SK-N-SH treated with all-trans-retinoic acid at 6 μM for 48 hours (cell line): ENCODE measurements around the gene APRT.

ENCODE experiments used
- ATAC-seq: fragments of 200-7000 bp; cut with Tn5 transposase; 3 replicates; pipeline ENCODE4 v1.9.1; 2020; ENCODE audit warnings: mild to moderate bottlenecking, moderate library complexity
- ARNTL ChIP-seq: fragments of 450-650 bp; formaldehyde crosslinking; IDR thresholded peaks from 2 replicates; pipeline ENCODE4 v1.5.0; 2020; ENCODE audit warnings: low read depth, mild to moderate bottlenecking, moderate library complexity, borderline replicate concordance
- CREB5 ChIP-seq: fragments of 250-450 bp; sonication (Bioruptor Pico); IDR thresholded peaks from 2 replicates; pipeline ENCODE4 v1.5.1; 2020; ENCODE audit warnings: low read depth, mild to moderate bottlenecking, moderate library complexity
- CSDC2 ChIP-seq: fragments of 250-450 bp; sonication (Bioruptor Pico); IDR thresholded peaks from 2 replicates; pipeline ENCODE4 v1.5.0; 2020; ENCODE audit warnings: mild to moderate bottlenecking, moderate library complexity
- CSRNP3 ChIP-seq: fragments of 250-450 bp; sonication (Bioruptor Pico); IDR thresholded peaks from 2 replicates; pipeline ENCODE4 v1.5.1; 2021; ENCODE audit warnings: mild to moderate bottlenecking, moderate library complexity
- ESRRG ChIP-seq: fragments of 250-450 bp; sonication (Bioruptor Pico); IDR thresholded peaks from 2 replicates; pipeline ENCODE4 v1.6.1; 2021; ENCODE audit warnings: mild to moderate bottlenecking
- GLIS3 ChIP-seq: fragments of 250-450 bp; sonication (Bioruptor Pico); IDR thresholded peaks from 2 replicates; pipeline ENCODE4 v1.5.0; 2020; ENCODE audit warnings: mild to moderate bottlenecking, moderate library complexity
- PATZ1 ChIP-seq: fragments of 250-450 bp; sonication (Bioruptor Pico); IDR thresholded peaks from 2 replicates; pipeline ENCODE4 v1.8.0; 2020; ENCODE audit warnings: mild to moderate bottlenecking, moderate library complexity, borderline replicate concordance
- POU6F1 ChIP-seq: fragments of 250-450 bp; sonication (Bioruptor Pico); IDR thresholded peaks from 2 replicates; pipeline ENCODE4 v1.8.0; 2021; ENCODE audit warnings: low read depth, mild to moderate bottlenecking, moderate library complexity, borderline replicate concordance
- RARB ChIP-seq: fragments of 250-450 bp; sonication (Bioruptor Pico); IDR thresholded peaks from 2 replicates; pipeline ENCODE4 v1.8.0; 2021; ENCODE audit warnings: mild to moderate bottlenecking, moderate library complexity
- SNAI2 ChIP-seq: fragments of 250-450 bp; sonication (Bioruptor Pico); IDR thresholded peaks from 2 replicates; pipeline ENCODE4 v1.5.0; 2020; ENCODE audit warnings: mild to moderate bottlenecking, moderate library complexity
- TCF4 ChIP-seq: fragments of 250-450 bp; sonication (Bioruptor Pico); IDR thresholded peaks from 2 replicates; pipeline ENCODE4 v1.8.0; 2021; ENCODE audit warnings: mild to moderate bottlenecking, moderate library complexity, borderline replicate concordance
- TOX ChIP-seq: fragments of 250-450 bp; sonication (Bioruptor Pico); IDR thresholded peaks from 2 replicates; pipeline ENCODE4 v1.8.0; 2021; ENCODE audit warnings: mild to moderate bottlenecking, moderate library complexity, borderline replicate concordance
- TSHZ2 ChIP-seq: fragments of 250-450 bp; sonication (Bioruptor Pico); IDR thresholded peaks from 2 replicates; pipeline ENCODE4 v1.5.0; 2020; ENCODE audit warnings: mild to moderate bottlenecking, moderate library complexity
- ZFP3 ChIP-seq: fragments of 250-450 bp; sonication (Bioruptor Pico); IDR thresholded peaks from 2 replicates; pipeline ENCODE4 v1.5.0; 2020; ENCODE audit warnings: mild to moderate bottlenecking, moderate library complexity
- ZFP30 ChIP-seq: fragments of 450-650 bp; formaldehyde crosslinking; IDR thresholded peaks from 2 replicates; pipeline ENCODE4 v1.5.0; 2022; ENCODE audit warnings: mild to moderate bottlenecking, moderate library complexity
- ZNF565 ChIP-seq: fragments of 450-650 bp; formaldehyde crosslinking; conservative IDR thresholded peaks from 2 replicates; pipeline ENCODE4 v1.5.0; 2020; ENCODE audit warnings: low read depth, mild to moderate bottlenecking, moderate library complexity
- ZNF70 ChIP-seq: fragments of 450-650 bp; formaldehyde crosslinking; IDR thresholded peaks from 2 replicates; pipeline ENCODE4 v1.5.0; 2020; ENCODE audit warnings: mild to moderate bottlenecking, moderate library complexity

APRT gene

GRCh38 chr16:88775825-88776224 is 35.9 kb downstream of the APRT start (continued):
- TF ChIP-seq ARNTL: no peak
- TF ChIP-seq GLIS3 (CRISPR knock-in tag): no peak

- TF ChIP-seq POU6F1 (CRISPR knock-in tag) (no peak), TCF4 (CRISPR knock-in tag) (no peak), CREB5 (CRISPR knock-in tag) (no peak), SNAI2 (CRISPR knock-in tag) (no peak), TOX (CRISPR knock-in tag) (no peak), ESRRG (CRISPR knock-in tag) (no peak), ARNTL (no peak), ZFP3 (CRISPR knock-in tag) (no peak), RARB (CRISPR knock-in tag) (no peak), TSHZ2 (CRISPR knock-in tag) (no peak), CSDC2 (no peak), ZFP30 (CRISPR knock-in tag) (no peak), ZNF70 (CRISPR knock-in tag) (no peak), ZNF565 (CRISPR knock-in tag) (no peak)
- TF ChIP-seq, all 23 proteins: peak for 0
- ATAC-seq: no peak
Measured at GRCh38 chr16:88774544-88775393, 37.0 kb downstream of the APRT start.

- ATAC-seq: 0 out of 3 replicates have a peak, but pooled peaks have one; percentile 1
- no peak for TF ChIP-seq SNAI2 (CRISPR knock-in tag)
- TF ChIP-seq ARNTL: no peak
- TF ChIP-seq ZFP3 (CRISPR knock-in tag): no peak
- TF ChIP-seq ZNF70 (CRISPR knock-in tag): no peak
- TF ChIP-seq ESRRG (CRISPR knock-in tag): no peak
- TF ChIP-seq GLIS3 (CRISPR knock-in tag): no peak
- TF ChIP-seq RARB (CRISPR knock-in tag): no peak
- no peak for TF ChIP-seq CSRNP3 (CRISPR knock-in tag)
- no peak for TF ChIP-seq TCF4 (CRISPR knock-in tag)
- TF ChIP-seq CSDC2: no peak
- TF ChIP-seq PATZ1 (CRISPR knock-in tag): no peak
- no peak for TF ChIP-seq TOX (CRISPR knock-in tag)
Measured at GRCh38 chr16:88773812-88774291, 37.9 kb downstream of the APRT start.
